SK-N-SH treated with all-trans-retinoic acid at 6 μM for 48 hours (cell line): Measurements from ENCODE around the gene ATP6V1C2.

Source experiments
- ARNTL ChIP-seq: fragments of 450-650 bp; formaldehyde crosslinking; IDR thresholded peaks from 2 replicates; pipeline ENCODE4 v1.5.0; 2020; ENCODE audit warnings: low read depth, mild to moderate bottlenecking, moderate library complexity, borderline replicate concordance
- BACH2 ChIP-seq: fragments of 250-450 bp; sonication (Bioruptor Pico); IDR thresholded peaks from 2 replicates; pipeline ENCODE4 v1.9.0; 2021; ENCODE audit warnings: mild to moderate bottlenecking, borderline replicate concordance
- CREB5 ChIP-seq: fragments of 250-450 bp; sonication (Bioruptor Pico); IDR thresholded peaks from 2 replicates; pipeline ENCODE4 v1.5.1; 2020; ENCODE audit warnings: low read depth, mild to moderate bottlenecking, moderate library complexity
- OSR1 ChIP-seq: fragments of 250-450 bp; sonication (Bioruptor Pico); IDR thresholded peaks from 2 replicates; pipeline ENCODE4 v1.8.0; 2022; ENCODE audit warnings: moderate library complexity, mild to moderate bottlenecking, inconsistent platforms
- POU6F1 ChIP-seq: fragments of 250-450 bp; sonication (Bioruptor Pico); IDR thresholded peaks from 2 replicates; pipeline ENCODE4 v1.8.0; 2021; ENCODE audit warnings: low read depth, mild to moderate bottlenecking, moderate library complexity, borderline replicate concordance
- PPARA ChIP-seq: fragments of 250-450 bp; sonication (Bioruptor Pico); IDR thresholded peaks from 2 replicates; pipeline ENCODE4 v1.5.0; 2020; ENCODE audit warnings: mild to moderate bottlenecking, borderline replicate concordance
- TCF4 ChIP-seq: fragments of 250-450 bp; sonication (Bioruptor Pico); IDR thresholded peaks from 2 replicates; pipeline ENCODE4 v1.8.0; 2021; ENCODE audit warnings: mild to moderate bottlenecking, moderate library complexity, borderline replicate concordance
- TOX ChIP-seq: fragments of 250-450 bp; sonication (Bioruptor Pico); IDR thresholded peaks from 2 replicates; pipeline ENCODE4 v1.8.0; 2021; ENCODE audit warnings: mild to moderate bottlenecking, moderate library complexity, borderline replicate concordance
- TSHZ2 ChIP-seq: fragments of 250-450 bp; sonication (Bioruptor Pico); IDR thresholded peaks from 2 replicates; pipeline ENCODE4 v1.5.0; 2020; ENCODE audit warnings: mild to moderate bottlenecking, moderate library complexity
- ZC3H10 ChIP-seq: fragments of 250-450 bp; sonication (Bioruptor Pico); IDR thresholded peaks from 2 replicates; pipeline ENCODE4 v1.5.1; 2021; ENCODE audit warnings: mild to moderate bottlenecking, moderate library complexity
- ZFP3 ChIP-seq: fragments of 250-450 bp; sonication (Bioruptor Pico); IDR thresholded peaks from 2 replicates; pipeline ENCODE4 v1.5.0; 2020; ENCODE audit warnings: mild to moderate bottlenecking, moderate library complexity
- ZNF565 ChIP-seq: fragments of 450-650 bp; formaldehyde crosslinking; conservative IDR thresholded peaks from 2 replicates; pipeline ENCODE4 v1.5.0; 2020; ENCODE audit warnings: low read depth, mild to moderate bottlenecking, moderate library complexity
- ZNF70 ChIP-seq: fragments of 450-650 bp; formaldehyde crosslinking; IDR thresholded peaks from 2 replicates; pipeline ENCODE4 v1.5.0; 2020; ENCODE audit warnings: mild to moderate bottlenecking, moderate library complexity
- ZNF8 ChIP-seq: fragments of 450-650 bp; formaldehyde crosslinking; IDR thresholded peaks from 2 replicates; pipeline ENCODE4 v1.5.0; 2020; ENCODE audit warnings: mild to moderate bottlenecking, moderate library complexity

- TF ChIP-seq ZC3H10 (CRISPR knock-in tag) (no peak), POU6F1 (CRISPR knock-in tag) (no peak), CREB5 (CRISPR knock-in tag) (no peak), ZNF565 (CRISPR knock-in tag) (no peak), ZNF70 (no peak), TCF4 (CRISPR knock-in tag) (no peak), ARNTL (CRISPR knock-in tag) (no peak), ZNF8 (CRISPR knock-in tag) (no peak), BACH2 (no peak), OSR1 (CRISPR knock-in tag) (no peak), ZFP3 (CRISPR knock-in tag) (no peak), TSHZ2 (CRISPR knock-in tag) (no peak), TOX (CRISPR knock-in tag) (no peak), PPARA (CRISPR knock-in tag) (no peak)
Measured at GRCh38 chr2:10775831-10776230, 54.4 kb downstream of the ATP6V1C2 start.
